T47D (cell line): ENCODE measurements around the gene ZC3H11A.

Experiments used
- DNase-seq, 2 experiments: peaks; one replicate each; pipeline versions ENCODE4 v3.0.0 to v3.0.0-alpha.2; 2011 to 2012; ENCODE audit warnings: low read depth in 1 of 2, low spot score in 1 of 2
- JUND ChIP-seq: IDR thresholded peaks from 2 replicates; pipeline ENCODE4 v1.6.1; 2012; ENCODE audit warnings: low read depth
- in situ Hi-C: cut with HindIII; loops from 2 replicates; pipeline ENCODE4 v1.10.0; 2016; ENCODE audit warnings: low sequenced_read_pairs, low pct_unique_long_range_greater_than_20kb

The ZC3H11A gene

GRCh38 chr1:203835476-203835875 is 40.1 kb downstream of the ZC3H11A start:
- in situ Hi-C loops: no loop called here
- DNase-seq: peak in 1 of 2 experiments; percentile 23
- TF ChIP-seq JUND: no peak

GRCh38 chr1:203839081-203839480 is 43.7 kb downstream of the ZC3H11A start:
- TF ChIP-seq JUND: no peak
- in situ Hi-C loops: no loop called here
- DNase-seq: peak in 1 of 2 experiments; percentile 58

- no peak for TF ChIP-seq JUND
- in situ Hi-C loops: no loop called here
- no peak for DNase-seq
Measured at GRCh38 chr1:203840208-203840808, 44.9 kb downstream of the ZC3H11A start.

- in situ Hi-C loops: no loop called here
- no peak for DNase-seq
- TF ChIP-seq JUND: no peak
Measured at GRCh38 chr1:203842559-203842876, 47.1 kb downstream of the ZC3H11A start.

- no peak for TF ChIP-seq JUND
- no peak for DNase-seq
- in situ Hi-C loops: no loop called here
Measured at GRCh38 chr1:203843435-203843834, 48.0 kb downstream of the ZC3H11A start.
